Measurements from ENCODE around the gene EAF1.
"Not testable (repeated sequence)": the region's sequence is repeated elsewhere in the genome, so short reads cannot be mapped to it uniquely, and the experiment has no call there.

The EAF1 gene

GRCh38 chr3:15479400-15480224, 52.2 kb downstream of the EAF1 start:
- no peak overlapping the region for H3K4me3 ChIP-seq (ENCODE audit: low read depth, low read length)
- DNase-seq (ENCODE audit: low read depth) = no peak
- TF ChIP-seq CTCF (IDR thresholded peaks at IDR 0.05; ENCODE audit: low read depth, low read length, missing control alignments) = no peak

GRCh38 chr3:15484551-15484950, 57.2 kb downstream of the EAF1 start:
- H3K4me3 ChIP-seq (ENCODE audit: low read depth, low read length); DNase-seq (ENCODE audit: low read depth): not testable (repeated sequence)

- no peak overlapping the region for H3K4me3 ChIP-seq (ENCODE audit: low read depth, low read length)
- DNase-seq (ENCODE audit: low read depth) = no peak
- TF ChIP-seq CTCF (IDR thresholded peaks at IDR 0.05; ENCODE audit: low read depth, low read length, missing control alignments) = no peak
Observed at GRCh38 chr3:15486020-15486419, 58.6 kb downstream of the EAF1 start.

- no peak for DNase-seq (ENCODE audit: low read depth)
- H3K4me3 ChIP-seq (ENCODE audit: low read depth, low read length) = no peak overlapping the region
- TF ChIP-seq CTCF (IDR thresholded peaks at IDR 0.05; ENCODE audit: low read depth, low read length, missing control alignments) = no peak
Observed at GRCh38 chr3:15486979-15487378, 59.6 kb downstream of the EAF1 start.

GRCh38 chr3:15488002-15488401, 60.6 kb downstream of the EAF1 start:
- DNase-seq (ENCODE audit: low read depth) = no peak
- no peak for TF ChIP-seq CTCF (IDR thresholded peaks at IDR 0.05; ENCODE audit: low read depth, low read length, missing control alignments)
- H3K4me3 ChIP-seq (ENCODE audit: low read depth, low read length) = no peak overlapping the region

DNA sequence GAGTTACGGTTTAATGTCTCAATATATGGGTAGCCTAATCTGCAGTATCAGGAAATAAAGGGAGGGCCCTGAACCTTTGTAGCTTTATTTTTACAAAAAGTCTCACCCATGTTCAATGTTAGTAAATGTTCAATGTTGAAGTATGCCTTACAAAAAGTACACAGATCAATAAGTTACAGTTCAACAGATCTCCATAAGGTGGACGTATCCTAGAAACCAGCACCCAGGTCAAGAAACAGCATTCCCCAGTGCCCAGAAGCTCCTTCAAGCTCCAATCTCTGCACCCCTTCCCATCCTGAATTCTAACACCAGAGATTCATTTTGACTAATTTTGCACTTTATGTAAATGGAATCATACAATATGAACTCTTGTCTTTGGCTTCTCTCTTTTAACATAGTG, 62.8 kb downstream of the EAF1 start:
- DNase-seq (ENCODE audit: low read depth) = no peak
- no peak overlapping the region for H3K4me3 ChIP-seq (ENCODE audit: low read depth, low read length)
- TF ChIP-seq CTCF (IDR thresholded peaks at IDR 0.05; ENCODE audit: low read depth, low read length, missing control alignments) = no peak

DNA sequence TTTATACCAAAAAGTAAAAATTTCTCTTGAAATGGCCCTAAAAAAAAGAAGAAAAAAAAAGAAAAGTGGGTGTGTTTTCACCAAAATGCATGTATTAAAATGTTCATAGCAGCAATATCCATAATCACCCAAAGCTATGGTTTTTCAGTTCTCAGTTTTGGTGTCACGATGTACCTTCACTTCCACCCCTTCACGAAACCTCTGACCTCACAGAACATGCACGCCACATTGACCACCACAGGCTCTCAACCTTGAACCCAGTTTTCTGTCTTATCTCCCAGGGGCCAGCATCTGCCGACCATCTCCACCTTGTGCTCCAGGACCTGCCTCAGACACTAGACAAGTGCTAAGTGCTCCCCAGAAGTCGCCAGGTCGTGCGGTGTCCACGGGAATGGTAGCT, 63.7 kb downstream of the EAF1 start:
- DNase-seq (ENCODE audit: low read depth) = no peak
- TF ChIP-seq CTCF (IDR thresholded peaks at IDR 0.05; ENCODE audit: low read depth, low read length, missing control alignments) = no peak
- H3K4me3 ChIP-seq (ENCODE audit: low read depth, low read length) = no peak overlapping the region
